ENCODE measurements around the gene ACTA2.

The ACTA2 gene

GRCh38 chr10:88980800-88981199, 28.2 kb upstream of the ACTA2 start:
- DNase-seq = no peak

- no peak for DNase-seq
These were observed 27.7 kb upstream of the ACTA2 start for GRCh38 chr10:88980247-88980646.

GRCh38 chr10:88979603-88980002, 27.0 kb upstream of the ACTA2 start:
- DNase-seq = no peak

GRCh38 chr10:88979153-88979562, 26.6 kb upstream of the ACTA2 start:
- no peak for DNase-seq

GRCh38 chr10:88978463-88978862, 25.9 kb upstream of the ACTA2 start:
- DNase-seq = no peak

GRCh38 chr10:88975377-88975720, 22.8 kb upstream of the ACTA2 start:
- DNase-seq = no peak

- peak; percentile 65 for DNase-seq
These were observed 22.1 kb upstream of the ACTA2 start for GRCh38 chr10:88974446-88975376.

GRCh38 chr10:88974012-88974411, 21.4 kb upstream of the ACTA2 start:
- DNase-seq = no peak

- no peak for DNase-seq
These were observed 18.9 kb upstream of the ACTA2 start for GRCh38 chr10:88971221-88972061.

GRCh38 chr10:88968391-88968790, 15.8 kb upstream of the ACTA2 start:
- DNase-seq = no peak

GRCh38 chr10:88966797-88967196, 14.2 kb upstream of the ACTA2 start:
- DNase-seq = no peak

- no peak for DNase-seq
These were observed 12.4 kb upstream of the ACTA2 start for GRCh38 chr10:88964869-88965415.

GRCh38 chr10:88964360-88964759, 11.8 kb upstream of the ACTA2 start:
- DNase-seq = no peak

GRCh38 chr10:88963318-88963717, 10.7 kb upstream of the ACTA2 start:
- DNase-seq = no peak

GRCh38 chr10:88962336-88962735, 9.8 kb upstream of the ACTA2 start:
- DNase-seq = no peak

GRCh38 chr10:88961266-88961665, 8.7 kb upstream of the ACTA2 start:
- no peak for DNase-seq

- no peak for DNase-seq
These were observed 8.2 kb upstream of the ACTA2 start for GRCh38 chr10:88960802-88961201.

GRCh38 chr10:88958721-88959120, 6.1 kb upstream of the ACTA2 start:
- no peak for DNase-seq

GRCh38 chr10:88957381-88957780, 4.8 kb upstream of the ACTA2 start:
- no peak for DNase-seq

GRCh38 chr10:88954458-88955083, 2.0 kb upstream of the ACTA2 start:
- DNase-seq = no peak

GRCh38 chr10:88953662-88954061, 1.1 kb upstream of the ACTA2 start:
- DNase-seq = no peak

GRCh38 chr10:88949912-88950837, 2.4 kb downstream of the ACTA2 start:
- DNase-seq = no peak
